Kidney epithelial cell (primary cell): Measurements from ENCODE around the gene CLRN3. TPM values are rescaled to one million over a fixed set of nuclear protein-coding genes. Genes with fewer than 3 reads are reported as not detected.

ENCODE experiments used
- DNase-seq: peaks from one replicate; pipeline ENCODE4 v3.0.0-alpha.2; 2010; ENCODE audit warnings: low read depth
- H3K27me3 ChIP-seq: 2 replicates; pipeline ENCODE4 v1.6.0; 2011; ENCODE audit warnings: low read length; ENCODE audit not compliant: control insufficient read depth, insufficient read depth
- H3K36me3 ChIP-seq: 2 replicates; pipeline ENCODE4 v1.5.1; 2011; ENCODE audit warnings: low read length; ENCODE audit not compliant: control insufficient read depth, insufficient read depth
- H3K4me3 ChIP-seq: 2 replicates; pipeline ENCODE4 v1.5.1; 2011; ENCODE audit warnings: low read depth, mild to moderate bottlenecking, control low read depth, low read length
- CTCF ChIP-seq: IDR thresholded peaks from 2 replicates; pipeline ENCODE4 v1.5.1; 2011; ENCODE audit warnings: mild to moderate bottlenecking, moderate library complexity, low read length, control low read depth, inconsistent platforms; ENCODE audit not compliant: insufficient read depth, poor library complexity, severe bottlenecking
- total RNA-seq: library from RNA; depleted of rRNA; stranded (reverse); fragments of >200 nt; gene quantifications from 2 replicates; pipeline ENCODE4 v1.2.3, GENCODE V29; 2015

The CLRN3 gene
- total RNA-seq, 1 donor from 2014 or later = not detected

- TF ChIP-seq CTCF = no peak
- no peaks in the 10 kb centered on the region for H3K27me3 ChIP-seq
- H3K36me3 ChIP-seq = no peaks in the 10 kb centered on the region
- no peak for DNase-seq
- no peak overlapping the region for H3K4me3 ChIP-seq
These were observed 18.6 kb upstream of the CLRN3 start for GRCh38 chr10:127911218-127911866.

- no peak for TF ChIP-seq CTCF
- DNase-seq = no peak
- Histone ChIP-seq H3K4me3 (no peak overlapping the region), H3K27me3 (no peaks in the 10 kb centered on the region), H3K36me3 (no peaks in the 10 kb centered on the region)
These were observed 17.7 kb upstream of the CLRN3 start for GRCh38 chr10:127910464-127910770.

- no peak overlapping the region for H3K4me3 ChIP-seq
- H3K27me3 ChIP-seq = no peaks in the 10 kb centered on the region
- H3K36me3 ChIP-seq = no peaks in the 10 kb centered on the region
- DNase-seq = no peak
- no peak for TF ChIP-seq CTCF
These were observed 17.1 kb upstream of the CLRN3 start for GRCh38 chr10:127909716-127910463.

- DNase-seq = no peak
- H3K4me3 ChIP-seq = no peak overlapping the region
- H3K36me3 ChIP-seq = no peaks in the 10 kb centered on the region
- TF ChIP-seq CTCF = no peak
- no peaks in the 10 kb centered on the region for H3K27me3 ChIP-seq
These were observed 16.2 kb upstream of the CLRN3 start for GRCh38 chr10:127908959-127909267.

- H3K4me3 ChIP-seq = peak overlapping the region; percentile 62
- TF ChIP-seq CTCF = no peak
- DNase-seq = peak; percentile 63
- no peaks in the 10 kb centered on the region for H3K27me3 ChIP-seq
- no peaks in the 10 kb centered on the region for H3K36me3 ChIP-seq
These were observed 15.6 kb upstream of the CLRN3 start for GRCh38 chr10:127908106-127908958.
